GM18502 (cell line): ENCODE measurements around the gene VCAN.

Experiments
- ATAC-seq: cut with Tn5 transposase; IDR thresholded peaks from one replicate; pipeline ENCODE4 v1.9.1; 2021; ENCODE audit warnings: mild to moderate bottlenecking; ENCODE audit not compliant: unreplicated experiment, poor library complexity

Gene VCAN

GRCh38 chr5:83527722-83528438, 56.3 kb downstream of the VCAN start:
- ATAC-seq: no peak

GRCh38 chr5:83528439-83528769, 56.9 kb downstream of the VCAN start:
- no peak for ATAC-seq

GRCh38 chr5:83530193-83530592, 58.6 kb downstream of the VCAN start:
- ATAC-seq: no peak

- no peak for ATAC-seq
These were observed 60.1 kb downstream of the VCAN start for GRCh38 chr5:83531661-83532060.

GRCh38 chr5:83538786-83539462, 67.4 kb downstream of the VCAN start:
- peak; percentile 84 for ATAC-seq

- ATAC-seq: no peak
These were observed 67.9 kb downstream of the VCAN start for GRCh38 chr5:83539463-83539790.

GRCh38 chr5:83540105-83540504, 68.6 kb downstream of the VCAN start:
- ATAC-seq: no peak

GRCh38 chr5:83540783-83541182, 69.2 kb downstream of the VCAN start:
- no peak for ATAC-seq

- no peak for ATAC-seq
These were observed 71.3 kb downstream of the VCAN start for GRCh38 chr5:83542839-83543238.

- ATAC-seq: no peak
These were observed 72.4 kb downstream of the VCAN start for GRCh38 chr5:83543898-83544297.

- ATAC-seq: no peak
These were observed 75.6 kb downstream of the VCAN start for GRCh38 chr5:83547161-83547560.

GRCh38 chr5:83547889-83548288, 76.3 kb downstream of the VCAN start:
- ATAC-seq: no peak

GRCh38 chr5:83548581-83548980, 77.0 kb downstream of the VCAN start:
- ATAC-seq: no peak

- ATAC-seq: no peak
These were observed 77.5 kb downstream of the VCAN start for GRCh38 chr5:83549076-83549475.

GRCh38 chr5:83549674-83550073, 78.1 kb downstream of the VCAN start:
- ATAC-seq: no peak

GRCh38 chr5:83551821-83552220, 80.3 kb downstream of the VCAN start:
- ATAC-seq: no peak

- ATAC-seq: no peak
These were observed 80.7 kb downstream of the VCAN start for GRCh38 chr5:83552275-83552674.

GRCh38 chr5:83553000-83553486, 81.5 kb downstream of the VCAN start:
- no peak for ATAC-seq

GRCh38 chr5:83554133-83554532, 82.6 kb downstream of the VCAN start:
- no peak for ATAC-seq

GRCh38 chr5:83554686-83555085, 83.1 kb downstream of the VCAN start:
- no peak for ATAC-seq

GRCh38 chr5:83555263-83555662, 83.7 kb downstream of the VCAN start:
- ATAC-seq: no peak

- no peak for ATAC-seq
These were observed 84.6 kb downstream of the VCAN start for GRCh38 chr5:83556190-83556589.
